Heart left ventricle (tissue), 16 donors: ENCODE measurements around the gene CADM3. TPM values are rescaled to one million over a fixed set of nuclear protein-coding genes. Genes with fewer than 3 reads are reported as not detected.

Experiments
- ATAC-seq, 4 donors: fragments of 200-7000 bp; cut with Tn5 transposase; one replicate each; pipeline ENCODE4 v1.9.1; 2020 to 2022; ENCODE audit warnings: moderate library complexity in 4 of 4, mild to moderate bottlenecking in 3 of 4, moderate number of reproducible peaks in 1 of 4
- DNase-seq, 5 donors: peaks; one replicate each; pipeline ENCODE4 v3.0.0-alpha.2; 2020
- H3K27ac ChIP-seq, 12 donors: fragments of 200-600 bp; sonication (generic) in 4 of 12; one replicate each; pipeline versions ENCODE4 v1.5.0 to v1.8.0; 2016 to 2022; ENCODE audit warnings: mild to moderate bottlenecking in 2 of 12
- H3K27me3 ChIP-seq, 9 donors: fragments of 200-600 bp; sonication (generic) in 2 of 9; one replicate each; pipeline versions ENCODE4 v1.5.1 to v1.8.0; 2016 to 2022; ENCODE audit warnings: mild to moderate bottlenecking in 3 of 9
- H3K36me3 ChIP-seq, 9 donors: fragments of 200-600 bp; sonication (generic) in 2 of 9; one replicate each; pipeline versions ENCODE4 v1.5.0 to v1.8.0; 2018 to 2022; ENCODE audit warnings: mild to moderate bottlenecking in 2 of 9
- H3K4me1 ChIP-seq, 12 donors: fragments of 200-600 bp; sonication (generic) in 4 of 12; one replicate each; pipeline versions ENCODE4 v1.5.0 to v1.8.0; 2016 to 2022; ENCODE audit warnings: mild to moderate bottlenecking in 3 of 12
- H3K4me3 ChIP-seq, 12 donors: fragments of 200-600 bp; sonication (generic) in 4 of 12; one replicate each; pipeline versions ENCODE4 v1.5.0 to v1.8.0; 2017 to 2022; ENCODE audit warnings: mild to moderate bottlenecking in 9 of 12, moderate library complexity in 4 of 12
- H3K9me3 ChIP-seq, 12 donors: fragments of 200-600 bp; sonication (generic) in 4 of 12; one replicate each; pipeline versions ENCODE4 v1.5.0 to v1.8.0; 2016 to 2022; ENCODE audit warnings: mild to moderate bottlenecking in 1 of 12
- POLR2A ChIP-seq, 2 donors: fragments of 450-650 bp; IDR thresholded peaks; one replicate each; pipeline ENCODE4 v1.6.1; 2017; ENCODE audit warnings: antibody characterized with exemption in 2 of 2, mild to moderate bottlenecking in 2 of 2, moderate library complexity in 2 of 2
- WGBS, 4 donors: extraction: QIAGEN DNeasy Blood & Tissue Kit in 2 of 4; methylation state at CpG; one replicate each; pipeline versions ENCODE4 v1.1.5 to v1.1.7; 2013 to 2018; 5-methylcytosine and 5-hydroxymethylcytosine counted together
- intact Hi-C, 10 donors: fragments of 100-400 bp; cut with DNase I; formaldehyde crosslinking; loops; one replicate each; pipeline versions ENCODE4 v1.11.1 to v1.14.2; 2022
- long read RNA-seq, 3 donors: library from polyadenylated mRNA; unstranded; transcript quantifications; one replicate each; pipeline ENCODE4 v2.0.0, GENCODE V29; 2020 to 2021
- polyA plus RNA-seq, 2 donors: library from polyadenylated mRNA; stranded (reverse); fragments of 200-250 nt; gene quantifications; one replicate each; pipeline ENCODE4 v1.2.3, GENCODE V29; 2013
- total RNA-seq, 9 donors: library from RNA; depleted of rRNA in 2 of 9; stranded (reverse); fragments of >200 nt in 2 of 9; fragmentation: NEBNext Ultra II Directional in 3 of 9; extraction: Animal tissue kit (Norgen Biotek cat#: 25700) in 3 of 9; gene quantifications; one replicate each; pipeline versions ENCODE4 v1.1.0 to v1.2.4, GENCODE V29; 2016 to 2023
- TF ChIP-seq, protein P1 (sequence below), 12 donors: fragments of 200-600 bp; sonication (generic) in 4 of 12; IDR thresholded peaks; one replicate each; pipeline versions ENCODE4 v1.5.0 to v1.8.0; 2018 to 2022; ENCODE audit warnings: antibody characterized with exemption in 12 of 12, mild to moderate bottlenecking in 5 of 12
- donor health status: ischemic (EF 13 %, LVEDD 7.1; RV severe dilation, severe dysfunction).
- donor health status: healthy with polysubstance abuse.
- donor health status: DM: no; HTN: yes; CAD: no.
- donor health status: DM: no; HTN: no; CAD: no.
- donor health status: ischemic (EF 25% LVEDD 6.9; RV normal size, moderate dysfunction).
- donor health status: ischemic (EF 25% LVEDD 5.7; RV mildly dilated, moderate dysfunction).
- donor health status: healthy.
- donor health status: DM: yes; HTN: yes; CAD: no.
- donor health status: ischemic (EF 35%, LVEDD 5.7; RV mildly dilated, moderate dysfunction).
- donor health status: nonischemic (EF 11% LVEDD 7.7; RV severe dilation, severe dysfunction).
- donor health status: DM: yes; HTN: yes; CAD: no.
- donor health status: PGD.
- donor health status: ischemic (EF 29% LVEDD 5.4; RV normal size, mild dysfunction).
- donor health status: nonischemic (EF 23%, LVEDD 6.1; RV moderate dilation, normal function).

Gene CADM3, protein sequence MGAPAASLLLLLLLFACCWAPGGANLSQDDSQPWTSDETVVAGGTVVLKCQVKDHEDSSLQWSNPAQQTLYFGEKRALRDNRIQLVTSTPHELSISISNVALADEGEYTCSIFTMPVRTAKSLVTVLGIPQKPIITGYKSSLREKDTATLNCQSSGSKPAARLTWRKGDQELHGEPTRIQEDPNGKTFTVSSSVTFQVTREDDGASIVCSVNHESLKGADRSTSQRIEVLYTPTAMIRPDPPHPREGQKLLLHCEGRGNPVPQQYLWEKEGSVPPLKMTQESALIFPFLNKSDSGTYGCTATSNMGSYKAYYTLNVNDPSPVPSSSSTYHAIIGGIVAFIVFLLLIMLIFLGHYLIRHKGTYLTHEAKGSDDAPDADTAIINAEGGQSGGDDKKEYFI
- total RNA-seq (10 to 100 TPM in 1 of 9 donors, 1 to 10 TPM in 7, under 1 TPM in 1; 0.93 to 14.3 (median 2.6) TPM), polyA plus RNA-seq (1 to 10 TPM; 1.7 to 2.1 TPM)
- long read RNA-seq, donor 1, partial matches to known transcripts: 1 of 5 reads
- long read RNA-seq, donor 1, other reads (novel, unspliced or antisense): 0 of 5 reads
- long read RNA-seq, donor 2, transcript CADM3-202 (9 exons, 3,745 nt): major isoform, 6 of 6 reads
- long read RNA-seq, donor 2, partial matches to known transcripts: 0 of 6 reads
- long read RNA-seq, donor 2, other reads (novel, unspliced or antisense): 0 of 6 reads
- long read RNA-seq, donor 3, partial matches to known transcripts: 0 of 1 reads
- long read RNA-seq, donor 3, other reads (novel, unspliced or antisense): 1 of 1 reads

DNA sequence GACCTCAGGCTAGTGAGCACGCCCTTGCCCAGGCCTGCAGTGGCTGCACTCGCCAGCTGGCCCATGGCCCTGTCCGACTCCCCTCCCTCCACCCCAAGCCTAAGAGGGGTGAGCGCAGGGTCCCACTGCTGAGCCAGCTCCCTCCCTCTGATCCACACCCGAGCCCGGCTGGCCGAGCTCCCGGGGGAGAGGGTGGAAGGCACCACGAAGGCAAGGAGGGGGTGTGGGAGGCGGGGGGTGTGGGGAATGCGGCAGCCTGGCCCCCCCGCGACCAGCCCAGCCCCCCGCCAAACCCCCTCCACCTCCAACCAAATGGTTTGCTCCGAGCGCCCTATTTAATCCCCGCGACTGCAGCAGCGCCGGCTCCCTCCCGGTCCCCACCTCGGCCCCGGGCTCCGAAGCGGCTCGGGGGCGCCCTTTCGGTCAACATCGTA, at the start of gene CADM3:
Gene CADM3, plus strand, starts transcription at position 362 of the 434 bp plus-strand sequence. CDS start 151 bp downstream, outside the sequence.
- Histone ChIP-seq H3K27me3 (peaks cover 9 to 75% (median 31%) of the 10 kb centered on the region in 9 donors), H3K9me3 (no peaks in the 10 kb centered on the region), H3K4me3 (peak within 1 kb of the TSS in 9 of 12 donors; percentile 11 to 37 (median 30)), H3K27ac (peak within 1 kb of the TSS in 1 of 12 donors; percentile 31), H3K4me1 (peaks cover 0 to 19% (median 0%) of the 10 kb centered on the region in 12 donors), H3K36me3 (no peaks in the 10 kb centered on the region)
- TF ChIP-seq, protein P1, sequence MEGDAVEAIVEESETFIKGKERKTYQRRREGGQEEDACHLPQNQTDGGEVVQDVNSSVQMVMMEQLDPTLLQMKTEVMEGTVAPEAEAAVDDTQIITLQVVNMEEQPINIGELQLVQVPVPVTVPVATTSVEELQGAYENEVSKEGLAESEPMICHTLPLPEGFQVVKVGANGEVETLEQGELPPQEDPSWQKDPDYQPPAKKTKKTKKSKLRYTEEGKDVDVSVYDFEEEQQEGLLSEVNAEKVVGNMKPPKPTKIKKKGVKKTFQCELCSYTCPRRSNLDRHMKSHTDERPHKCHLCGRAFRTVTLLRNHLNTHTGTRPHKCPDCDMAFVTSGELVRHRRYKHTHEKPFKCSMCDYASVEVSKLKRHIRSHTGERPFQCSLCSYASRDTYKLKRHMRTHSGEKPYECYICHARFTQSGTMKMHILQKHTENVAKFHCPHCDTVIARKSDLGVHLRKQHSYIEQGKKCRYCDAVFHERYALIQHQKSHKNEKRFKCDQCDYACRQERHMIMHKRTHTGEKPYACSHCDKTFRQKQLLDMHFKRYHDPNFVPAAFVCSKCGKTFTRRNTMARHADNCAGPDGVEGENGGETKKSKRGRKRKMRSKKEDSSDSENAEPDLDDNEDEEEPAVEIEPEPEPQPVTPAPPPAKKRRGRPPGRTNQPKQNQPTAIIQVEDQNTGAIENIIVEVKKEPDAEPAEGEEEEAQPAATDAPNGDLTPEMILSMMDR (IDR thresholded peaks at IDR 0.05): no peak
- TF ChIP-seq POLR2A (IDR thresholded peaks at IDR 0.05): no peak
- ATAC-seq (peak in 1 of 4 donors; percentile 16), DNase-seq (peak in 1 of 5 donors; percentile 34)
- intact Hi-C loops: no loop called here
- 2 to 12% (median 3%) methylated on average over 4 to 29 of the region's 29 CpGs; no CpG with 5 or more reads in 1 of the 4 donors for WGBS, 4 donors

DNA sequence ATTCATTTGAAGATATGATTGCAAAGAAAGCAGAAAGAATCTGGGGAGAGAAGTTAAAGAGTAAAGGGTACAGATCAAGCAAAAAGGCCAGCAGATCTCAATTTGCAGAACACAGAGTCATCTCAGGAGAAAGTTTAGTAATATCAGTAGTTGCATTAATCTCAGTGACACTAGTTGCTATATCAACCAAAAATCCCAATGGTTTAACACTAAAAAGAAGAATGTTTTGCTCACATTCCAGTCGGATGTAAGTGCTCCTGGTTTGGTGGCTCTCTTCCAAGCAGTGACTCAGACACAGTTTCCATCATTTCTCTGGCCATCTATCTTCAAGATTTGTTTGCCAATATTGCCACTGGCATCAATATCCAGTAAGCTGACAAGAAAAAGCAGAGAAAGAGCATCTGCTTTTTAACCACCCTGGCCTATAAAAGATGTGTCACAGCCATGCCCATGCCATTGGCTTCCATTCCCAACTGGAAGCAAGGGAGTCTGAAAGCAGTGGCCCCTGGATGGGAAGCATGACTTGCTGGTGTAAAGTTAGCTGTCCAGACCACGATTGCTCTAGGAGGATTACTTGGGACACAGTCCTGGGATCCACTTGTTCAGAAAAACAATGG, 49.3 kb upstream of the CADM3 start:
- DNase-seq (no peak), ATAC-seq (no peak)
- peaks cover 0 to 11% (median 0%) of the 10 kb centered on the region in 9 donors for H3K27me3 ChIP-seq
- no peaks in the 10 kb centered on the region for H3K36me3 ChIP-seq
- H3K4me1 ChIP-seq: no peaks in the 10 kb centered on the region
- WGBS, 4 donors: 40 to 63% (median 51%) methylated on average over 2 of the region's 2 CpGs
- no peak overlapping the region for H3K4me3 ChIP-seq
- H3K9me3 ChIP-seq: no peaks in the 10 kb centered on the region
- H3K27ac ChIP-seq: no peak overlapping the region
- TF ChIP-seq, protein P1 (IDR thresholded peaks at IDR 0.05): no peak
- TF ChIP-seq POLR2A (IDR thresholded peaks at IDR 0.05): no peak
- intact Hi-C loops: no loop called here

DNA sequence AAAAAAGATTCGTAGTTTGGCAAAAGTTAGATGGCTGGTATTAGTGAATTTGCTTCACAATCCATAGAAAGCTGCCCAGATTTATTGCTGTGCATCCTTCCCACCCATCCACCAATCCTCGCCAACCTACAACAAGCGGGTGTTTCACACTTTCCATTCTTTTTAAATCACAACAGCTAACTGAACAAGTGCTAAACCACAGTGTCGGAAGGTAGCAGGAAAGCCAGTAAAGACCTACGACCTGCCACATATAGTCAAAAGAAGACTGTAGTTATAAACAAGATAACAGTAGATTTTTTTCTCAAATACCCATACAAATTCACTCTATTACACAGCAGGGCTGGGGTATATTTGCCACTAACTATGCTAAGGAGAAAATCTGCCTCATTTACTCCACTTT, 47.8 kb upstream of the CADM3 start:
- TF ChIP-seq POLR2A (IDR thresholded peaks at IDR 0.05): no peak
- TF ChIP-seq, protein P1 (IDR thresholded peaks at IDR 0.05): no peak
- no peak overlapping the region for H3K27ac ChIP-seq
- WGBS, 4 donors: 80 to 85% (median 82%) methylated on average over 5 of the region's 5 CpGs

More for the DNA sequence above, 47.8 kb upstream of the CADM3 start:
- no peaks in the 10 kb centered on the region for H3K4me1 ChIP-seq
- H3K36me3 ChIP-seq: no peaks in the 10 kb centered on the region
- intact Hi-C loops: no loop called here
- H3K27me3 ChIP-seq: peaks cover 0 to 11% (median 0%) of the 10 kb centered on the region in 9 donors
- H3K4me3 ChIP-seq: no peak overlapping the region
- H3K9me3 ChIP-seq: no peaks in the 10 kb centered on the region
- no peak for DNase-seq
- ATAC-seq: no peak
